ENCODE data around the gene XRCC3.
A peak's percentile ranks its signal among the peaks of the same experiment; 100 is the strongest.

The XRCC3 gene

GRCh38 chr14:103706551-103707328, 8.5 kb downstream of the XRCC3 start:
- DNase-seq (ENCODE audit: low read depth) = no peak

GRCh38 chr14:103705504-103706284, 9.6 kb downstream of the XRCC3 start:
- no peak for DNase-seq (ENCODE audit: low read depth)

GRCh38 chr14:103705118-103705503, 10.1 kb downstream of the XRCC3 start:
- DNase-seq (ENCODE audit: low read depth) = peak; percentile 35

GRCh38 chr14:103704708-103705107, 10.5 kb downstream of the XRCC3 start:
- DNase-seq (ENCODE audit: low read depth) = no peak

DNA sequence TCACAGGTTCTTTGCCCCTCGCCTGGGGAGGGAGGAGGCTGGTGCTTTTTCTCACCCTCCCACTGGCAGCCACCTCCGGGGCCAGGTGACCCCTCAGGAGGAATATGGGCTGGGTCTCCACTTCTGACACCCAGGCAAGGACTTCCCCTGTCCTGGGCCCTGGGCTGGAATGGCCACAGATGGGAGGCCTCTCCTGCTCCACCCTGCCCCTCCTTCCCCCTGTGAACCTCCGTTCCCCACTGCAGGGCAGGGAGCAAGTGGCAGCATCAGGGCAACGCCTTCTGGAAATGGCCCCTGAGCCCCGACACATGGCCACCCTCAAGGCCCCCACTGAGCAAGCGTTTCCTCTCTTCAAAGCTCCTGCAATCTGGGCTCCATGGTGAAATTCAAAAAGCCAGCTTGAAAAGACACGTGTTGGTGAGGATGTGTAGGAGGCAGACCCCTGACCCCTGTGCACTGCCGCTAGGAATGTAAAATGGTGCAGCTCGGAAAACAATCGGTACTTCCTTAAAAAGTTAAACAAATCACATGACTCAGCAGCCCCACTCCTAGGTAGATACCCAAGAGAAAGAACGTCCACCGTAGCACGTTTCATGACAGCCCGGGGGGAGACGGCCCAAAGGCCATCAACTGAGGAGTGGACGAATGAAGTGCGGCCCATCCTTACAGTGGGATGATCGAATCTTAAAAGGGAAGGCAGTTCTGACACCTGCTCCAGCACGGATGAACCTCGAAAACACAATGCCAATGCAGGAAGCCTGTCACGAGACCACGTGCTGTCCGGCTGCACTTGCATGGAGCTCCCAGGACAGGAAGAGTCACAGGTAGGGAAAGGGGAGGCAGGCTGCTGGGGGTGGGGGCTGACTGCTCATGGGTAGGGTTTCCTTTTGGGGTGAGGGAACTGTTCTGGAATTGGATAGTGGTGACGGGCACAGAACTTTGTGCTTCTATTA, 11.5 kb downstream of the XRCC3 start:
- no peak for DNase-seq (ENCODE audit: low read depth)

DNA sequence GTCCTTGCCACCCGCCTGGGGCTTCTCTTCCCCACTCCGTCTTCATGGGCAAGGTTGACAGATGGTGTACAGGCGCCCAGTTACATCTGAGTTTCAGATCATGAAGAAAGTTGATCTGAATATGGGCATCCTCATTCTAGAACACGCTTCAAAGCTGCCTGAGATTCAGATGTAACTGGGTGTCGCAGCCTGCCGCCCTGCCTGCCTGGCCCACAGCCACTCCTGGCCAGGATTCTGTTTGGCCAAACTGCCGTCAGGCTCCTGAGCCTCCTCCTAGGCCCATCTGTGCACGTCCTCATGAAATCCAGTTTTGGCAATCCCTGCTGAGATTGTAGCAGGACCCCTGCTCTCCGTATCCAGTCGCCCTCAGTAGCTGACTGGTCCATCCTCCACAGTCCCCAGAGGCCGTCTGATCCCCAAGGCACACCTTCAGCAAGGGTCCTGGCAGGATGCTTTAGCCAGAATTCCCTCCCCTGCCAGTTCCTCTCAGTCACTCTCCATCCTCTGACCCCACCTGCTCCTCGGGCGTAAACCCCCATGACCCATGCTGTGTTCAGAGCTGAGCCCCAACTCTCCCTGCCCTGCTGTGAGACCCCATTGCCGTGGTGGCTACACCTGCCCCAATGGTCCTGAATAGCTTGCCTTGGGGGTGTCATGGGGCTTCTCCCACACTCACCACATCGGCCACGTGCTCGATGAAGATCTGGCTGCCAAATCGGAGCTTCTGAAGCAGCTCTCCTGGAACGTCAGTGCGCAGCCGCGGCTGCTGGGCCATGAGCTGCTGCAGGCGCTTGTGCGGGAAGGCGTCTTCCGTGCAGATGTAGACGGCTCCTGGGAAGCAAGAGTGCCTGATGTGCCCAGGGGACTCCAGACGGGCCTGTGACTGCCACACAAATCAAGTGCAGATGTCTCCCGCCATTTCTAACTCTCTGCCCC, 12.5 kb downstream of the XRCC3 start:
- no peak for DNase-seq (ENCODE audit: low read depth)

- no peak for DNase-seq (ENCODE audit: low read depth)
Measured at GRCh38 chr14:103702095-103702494, 13.2 kb downstream of the XRCC3 start.

- no peak for DNase-seq (ENCODE audit: low read depth)
Measured at GRCh38 chr14:103700753-103701490, 14.3 kb downstream of the XRCC3 start.

DNA sequence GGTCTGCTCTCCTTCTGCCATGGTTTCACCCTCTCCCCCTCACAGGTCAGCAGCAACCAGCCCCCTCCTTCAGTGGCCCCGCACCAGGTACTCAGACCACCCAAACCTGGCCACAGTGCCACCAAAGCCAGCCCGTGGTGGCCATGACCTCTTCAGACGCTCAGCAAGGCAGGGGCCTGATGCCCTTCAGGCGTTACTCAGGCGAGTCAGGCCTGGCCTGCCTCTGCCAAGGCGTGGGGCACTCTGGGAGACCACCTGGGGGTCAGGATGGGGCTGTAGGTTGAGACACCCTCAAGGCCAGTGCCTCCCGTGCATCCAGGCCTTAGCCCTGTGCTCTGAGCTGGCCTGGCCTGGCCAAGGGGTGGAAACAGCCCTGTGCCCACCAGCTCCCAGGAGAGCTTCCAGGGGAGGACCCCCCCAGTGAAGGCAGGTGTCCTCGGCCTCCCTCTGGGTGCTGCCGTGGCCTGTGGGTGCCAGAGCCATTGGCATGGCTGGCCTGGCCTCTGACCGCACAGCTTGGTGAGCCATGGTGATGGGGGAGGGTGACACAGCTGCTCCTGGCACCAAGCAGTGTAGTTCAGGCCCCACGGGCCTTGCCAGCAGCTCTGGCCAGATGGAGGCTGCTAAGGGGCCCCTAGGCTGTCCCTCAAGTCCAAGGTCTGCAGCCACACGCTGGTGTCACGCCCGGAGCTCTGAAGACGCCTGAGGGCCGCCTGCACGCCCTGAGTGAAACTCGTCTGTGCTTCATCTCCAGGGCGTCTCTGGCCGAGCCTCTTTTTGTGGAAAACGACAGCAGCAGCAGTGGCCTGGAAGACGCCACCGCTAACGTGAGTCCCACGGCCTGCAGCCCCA, 15.1 kb downstream of the XRCC3 start:
- DNase-seq (ENCODE audit: low read depth) = no peak

- no peak for DNase-seq (ENCODE audit: low read depth)
Measured at GRCh38 chr14:103699261-103699661, 16.0 kb downstream of the XRCC3 start.

DNA sequence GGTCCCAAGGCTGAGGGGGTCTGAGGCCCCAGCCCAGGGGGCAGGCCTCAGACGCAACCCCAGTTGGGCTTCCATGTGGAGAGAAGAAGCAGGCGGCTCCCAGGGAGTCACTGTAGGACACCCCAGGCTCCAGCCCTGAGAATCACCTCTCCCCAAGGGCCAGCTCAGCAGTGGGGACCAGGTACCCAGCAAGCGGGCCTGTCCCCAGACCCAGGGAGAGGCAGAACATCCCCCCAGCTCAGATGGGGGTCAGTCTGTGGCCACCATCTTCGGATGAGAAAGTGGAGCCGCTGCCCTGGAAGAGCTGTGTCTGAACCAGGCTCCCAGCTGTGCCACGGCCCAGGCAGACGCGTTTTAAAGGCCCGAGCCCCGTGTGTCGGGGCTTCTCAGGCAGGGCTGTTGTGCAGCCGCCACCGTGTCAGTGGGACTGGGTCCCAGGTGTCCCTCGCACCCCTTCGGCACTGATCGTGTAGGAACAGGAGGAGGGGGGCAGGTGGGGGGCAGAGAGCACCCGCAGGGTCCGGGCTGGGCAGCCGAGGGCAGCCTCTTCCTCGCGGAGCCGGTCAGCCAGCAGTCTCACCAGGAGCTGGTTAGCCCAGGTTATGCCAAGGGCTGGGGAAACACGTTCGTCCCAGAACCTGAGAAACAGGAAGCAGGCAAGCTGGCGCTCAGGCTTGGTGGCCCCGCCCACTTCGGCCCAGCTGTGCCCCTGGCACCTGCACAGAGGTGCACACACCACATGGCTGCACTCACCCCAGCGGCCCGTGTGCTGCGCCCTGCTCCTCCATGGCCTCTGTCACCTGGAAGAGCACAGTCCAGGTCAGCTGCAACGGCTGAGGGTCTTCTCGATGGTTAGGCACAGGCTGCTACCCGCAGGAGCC, 16.6 kb downstream of the XRCC3 start:
- DNase-seq (ENCODE audit: low read depth) = no peak

DNA sequence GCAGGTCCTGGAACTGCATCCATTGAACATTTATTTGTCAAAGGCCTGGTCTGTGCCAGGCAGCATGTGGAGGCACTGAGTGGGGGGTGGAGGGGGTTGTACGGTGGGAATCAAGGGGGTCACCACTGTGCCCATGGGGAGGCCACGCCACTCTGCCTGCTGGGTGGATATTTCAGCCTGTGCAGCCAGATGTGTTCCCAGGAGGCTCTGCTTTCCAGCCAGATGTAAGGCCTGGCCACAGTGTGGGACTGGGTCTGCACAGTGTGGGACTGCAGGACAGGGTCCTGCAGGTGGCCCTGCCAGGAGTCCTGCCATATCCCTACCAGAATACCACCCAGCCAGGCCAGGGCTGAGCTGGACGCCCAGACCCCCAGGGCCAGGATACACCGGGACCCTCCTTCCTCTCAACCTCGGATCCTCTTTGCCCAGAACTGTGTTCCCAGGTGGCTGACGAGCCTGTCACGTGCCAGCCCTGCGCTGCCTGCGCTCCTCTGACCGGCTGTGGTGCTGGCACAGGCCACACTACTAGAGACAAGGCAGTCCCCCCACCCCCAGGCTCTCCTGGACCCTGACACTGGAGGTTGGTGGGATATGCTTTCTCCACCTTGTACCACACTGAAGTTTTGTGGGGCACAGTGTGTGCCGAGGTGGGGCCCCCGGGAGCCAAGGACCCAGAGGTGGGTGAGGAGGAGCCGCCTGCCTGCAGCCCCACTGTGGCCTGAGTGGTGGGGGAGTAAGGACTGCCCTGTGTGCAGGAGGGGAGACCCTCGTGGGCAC, 17.5 kb downstream of the XRCC3 start:
- no peak for DNase-seq (ENCODE audit: low read depth)

DNA sequence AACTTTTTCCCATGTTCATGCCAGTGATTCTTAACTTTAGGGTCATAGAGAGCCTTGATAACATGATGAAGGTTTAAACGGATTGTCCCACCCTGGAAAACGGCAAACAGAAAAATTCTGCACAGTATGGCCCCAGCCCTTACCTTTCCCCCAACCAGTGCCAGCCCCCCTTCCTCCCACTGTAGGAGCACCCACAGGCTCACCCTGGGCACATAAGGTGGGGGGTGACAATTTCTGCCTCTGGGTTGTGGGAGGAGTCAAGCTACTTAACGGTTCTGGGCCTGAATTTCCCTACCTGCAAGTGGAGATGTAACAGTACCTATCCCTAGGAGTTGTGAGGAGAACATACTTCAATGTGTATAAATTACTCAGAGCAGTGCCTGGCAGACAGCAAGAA, 18.0 kb downstream of the XRCC3 start:
- no peak for DNase-seq (ENCODE audit: low read depth)

DNA sequence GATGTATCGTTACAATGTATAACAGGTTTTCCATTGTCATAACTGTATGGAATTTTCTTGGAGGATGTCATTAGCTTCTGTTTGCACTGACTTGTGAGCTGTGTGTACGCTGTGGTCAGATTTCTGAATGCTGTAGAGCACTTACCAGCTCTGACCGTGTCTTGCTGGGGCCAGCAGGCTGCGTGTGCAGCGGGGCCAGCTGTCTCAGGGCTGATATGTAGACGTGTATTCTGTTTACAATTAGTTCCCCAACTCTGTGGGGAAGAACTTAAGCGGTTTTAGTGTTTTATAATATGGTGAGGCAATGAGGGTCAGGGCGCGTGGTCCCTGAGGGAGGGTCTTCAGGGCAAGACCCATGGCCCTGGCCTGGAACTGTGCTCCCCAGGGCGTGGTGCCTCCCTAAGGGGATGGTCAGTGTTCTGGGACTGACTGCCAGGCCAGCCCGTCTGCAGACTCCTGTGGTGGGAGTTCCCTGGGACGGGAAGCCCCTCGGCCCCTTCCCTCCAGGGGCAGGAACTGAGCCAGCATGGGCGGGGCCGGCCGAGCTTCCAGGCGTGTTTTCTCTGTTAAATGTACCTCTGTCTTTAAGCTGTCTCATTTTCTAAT, 18.7 kb downstream of the XRCC3 start:
- no peak for DNase-seq (ENCODE audit: low read depth)

GRCh38 chr14:103696070-103696402, 19.2 kb downstream of the XRCC3 start:
- no peak for DNase-seq (ENCODE audit: low read depth)

GRCh38 chr14:103695296-103696069, 19.8 kb downstream of the XRCC3 start:
- no peak for DNase-seq (ENCODE audit: low read depth)

- no peak for DNase-seq (ENCODE audit: low read depth)
Measured at GRCh38 chr14:103694572-103695026, 20.7 kb downstream of the XRCC3 start.
